ENCODE measurements around the gene TMEM245.

DNA sequence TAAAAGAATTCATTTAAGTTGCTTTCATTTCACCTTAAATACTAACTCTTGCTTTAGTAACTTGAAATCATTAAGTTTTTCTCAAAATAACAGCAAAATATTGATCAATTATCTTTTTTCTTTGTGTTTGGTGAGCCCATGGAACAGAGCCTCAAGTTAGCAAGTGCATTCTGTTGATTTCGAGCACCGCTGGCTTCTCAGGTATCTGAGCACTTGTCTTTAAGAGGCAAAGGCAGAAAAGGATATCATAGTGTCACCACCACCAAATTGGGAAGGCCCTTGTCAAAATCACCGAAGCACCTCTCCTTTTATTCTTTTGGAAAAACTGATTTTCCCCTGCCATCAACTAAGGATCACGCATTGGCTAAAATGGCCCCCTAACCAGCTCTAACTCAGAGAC, 89.3 kb downstream of the TMEM245 start:
- TF ChIP-seq, protein P1, sequence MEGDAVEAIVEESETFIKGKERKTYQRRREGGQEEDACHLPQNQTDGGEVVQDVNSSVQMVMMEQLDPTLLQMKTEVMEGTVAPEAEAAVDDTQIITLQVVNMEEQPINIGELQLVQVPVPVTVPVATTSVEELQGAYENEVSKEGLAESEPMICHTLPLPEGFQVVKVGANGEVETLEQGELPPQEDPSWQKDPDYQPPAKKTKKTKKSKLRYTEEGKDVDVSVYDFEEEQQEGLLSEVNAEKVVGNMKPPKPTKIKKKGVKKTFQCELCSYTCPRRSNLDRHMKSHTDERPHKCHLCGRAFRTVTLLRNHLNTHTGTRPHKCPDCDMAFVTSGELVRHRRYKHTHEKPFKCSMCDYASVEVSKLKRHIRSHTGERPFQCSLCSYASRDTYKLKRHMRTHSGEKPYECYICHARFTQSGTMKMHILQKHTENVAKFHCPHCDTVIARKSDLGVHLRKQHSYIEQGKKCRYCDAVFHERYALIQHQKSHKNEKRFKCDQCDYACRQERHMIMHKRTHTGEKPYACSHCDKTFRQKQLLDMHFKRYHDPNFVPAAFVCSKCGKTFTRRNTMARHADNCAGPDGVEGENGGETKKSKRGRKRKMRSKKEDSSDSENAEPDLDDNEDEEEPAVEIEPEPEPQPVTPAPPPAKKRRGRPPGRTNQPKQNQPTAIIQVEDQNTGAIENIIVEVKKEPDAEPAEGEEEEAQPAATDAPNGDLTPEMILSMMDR (IDR thresholded peaks at IDR 0.05) = no peak
- no peak for TF ChIP-seq POLR2A (IDR thresholded peaks at IDR 0.05)
